OCI-LY7 (cell line): Measurements from ENCODE around the gene C11orf24.

ENCODE experiments used
- EZH2phosphoT487 ChIP-seq: fragments of 200-600 bp; sonication (generic); IDR thresholded peaks from 2 replicates; pipeline ENCODE4 v1.6.1; 2018; ENCODE audit warnings: low read depth, borderline replicate concordance, mild to moderate bottlenecking, mixed run types, antibody characterized with exemption, low read length, moderate library complexity, mixed read lengths
- TF ChIP-seq, protein P1 (sequence below): fragments of 200-600 bp; sonication (generic); conservative IDR thresholded peaks from 2 replicates; pipeline ENCODE4 v1.5.1; 2014; ENCODE audit warnings: mild to moderate bottlenecking, antibody characterized with exemption, low read length, moderate library complexity, mixed read lengths

DNA sequence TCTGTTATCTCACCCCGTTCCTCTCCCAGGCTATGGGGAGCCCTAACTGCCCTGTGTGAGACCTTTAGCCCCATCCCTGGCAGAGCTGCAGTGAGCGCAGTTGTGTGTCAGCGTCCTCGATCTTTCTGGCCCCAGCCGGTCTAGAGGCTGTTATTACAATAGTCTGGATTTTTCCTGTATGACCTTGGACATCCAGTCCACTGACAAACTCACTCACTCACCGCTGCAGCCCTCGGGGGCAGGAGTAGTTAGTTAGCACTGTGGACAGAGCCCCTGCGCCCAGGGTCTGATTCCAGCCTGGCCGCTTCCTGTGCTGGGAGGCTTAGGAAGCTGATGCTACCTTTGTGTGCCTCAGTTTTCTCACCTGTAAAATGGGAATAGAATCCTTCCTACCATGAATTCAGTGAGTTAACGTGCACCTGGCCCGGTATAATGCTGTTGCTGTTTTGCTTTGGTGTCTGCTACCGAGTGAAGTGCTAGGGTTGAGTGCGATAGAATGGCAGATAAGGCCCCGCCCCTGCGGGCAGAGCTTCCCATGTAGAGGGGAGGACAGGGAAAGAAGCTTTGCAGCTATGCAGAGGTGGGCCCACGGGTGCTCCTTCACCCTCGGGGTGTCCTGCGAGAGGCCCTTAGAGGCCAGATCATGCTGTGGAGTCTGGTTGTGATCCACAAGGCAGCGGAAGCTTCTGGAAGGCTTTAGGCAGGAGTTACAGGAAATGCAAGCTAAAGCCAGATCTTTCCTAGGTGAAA, 43.6 kb upstream of the C11orf24 start:
- TF ChIP-seq, protein P1, sequence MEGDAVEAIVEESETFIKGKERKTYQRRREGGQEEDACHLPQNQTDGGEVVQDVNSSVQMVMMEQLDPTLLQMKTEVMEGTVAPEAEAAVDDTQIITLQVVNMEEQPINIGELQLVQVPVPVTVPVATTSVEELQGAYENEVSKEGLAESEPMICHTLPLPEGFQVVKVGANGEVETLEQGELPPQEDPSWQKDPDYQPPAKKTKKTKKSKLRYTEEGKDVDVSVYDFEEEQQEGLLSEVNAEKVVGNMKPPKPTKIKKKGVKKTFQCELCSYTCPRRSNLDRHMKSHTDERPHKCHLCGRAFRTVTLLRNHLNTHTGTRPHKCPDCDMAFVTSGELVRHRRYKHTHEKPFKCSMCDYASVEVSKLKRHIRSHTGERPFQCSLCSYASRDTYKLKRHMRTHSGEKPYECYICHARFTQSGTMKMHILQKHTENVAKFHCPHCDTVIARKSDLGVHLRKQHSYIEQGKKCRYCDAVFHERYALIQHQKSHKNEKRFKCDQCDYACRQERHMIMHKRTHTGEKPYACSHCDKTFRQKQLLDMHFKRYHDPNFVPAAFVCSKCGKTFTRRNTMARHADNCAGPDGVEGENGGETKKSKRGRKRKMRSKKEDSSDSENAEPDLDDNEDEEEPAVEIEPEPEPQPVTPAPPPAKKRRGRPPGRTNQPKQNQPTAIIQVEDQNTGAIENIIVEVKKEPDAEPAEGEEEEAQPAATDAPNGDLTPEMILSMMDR: no peak
- TF ChIP-seq EZH2phosphoT487: no peak
